Endodermal cell (in vitro differentiated cells): Measurements from ENCODE around the gene POLD2. TPM values are rescaled to one million over a fixed set of nuclear protein-coding genes. Genes with fewer than 3 reads are reported as not detected.

Experiments
- DNase-seq: peaks from one replicate; pipeline ENCODE4 v3.0.0-alpha.2; 2017
- H3K27ac ChIP-seq: 2 replicates; pipeline ENCODE4 v1.5.1; 2013; ENCODE audit warnings: mild to moderate bottlenecking, low read depth, low read length, moderate library complexity
- H3K27me3 ChIP-seq: 2 replicates; pipeline ENCODE4 v1.6.1; 2013; ENCODE audit warnings: mild to moderate bottlenecking, low read length, moderate library complexity; ENCODE audit not compliant: insufficient read depth, control insufficient read depth, poor library complexity, severe bottlenecking
- H3K36me3 ChIP-seq: 2 replicates; pipeline ENCODE4 v1.7.0; 2013; ENCODE audit warnings: mild to moderate bottlenecking, low read length, moderate library complexity; ENCODE audit not compliant: control insufficient read depth, insufficient read depth
- H3K4me1 ChIP-seq: one replicate; pipeline ENCODE4 v1.7.0; 2013; ENCODE audit warnings: low read length; ENCODE audit not compliant: control insufficient read depth, insufficient read depth
- H3K4me3 ChIP-seq: 2 replicates; pipeline ENCODE4 v1.5.1; 2013; ENCODE audit warnings: mild to moderate bottlenecking, low read length, moderate library complexity
- H3K9ac ChIP-seq: 2 replicates; pipeline ENCODE4 v1.6.1; 2013; ENCODE audit warnings: mild to moderate bottlenecking, low read length, moderate library complexity; ENCODE audit not compliant: poor library complexity, severe bottlenecking; ENCODE audit errors: extremely low read depth
- H3K9me3 ChIP-seq: 2 replicates; pipeline ENCODE4 v1.6.1; 2013; ENCODE audit warnings: mild to moderate bottlenecking, low read length, moderate library complexity; ENCODE audit not compliant: control insufficient read depth
- H3K27ac Mint-ChIP-seq: 2 replicates; pipeline ENCODE4 v1.8.0; 2020; ENCODE audit warnings: mixed read lengths
- H3K27me3 Mint-ChIP-seq: 2 replicates; pipeline ENCODE4 v1.8.0; 2021; ENCODE audit warnings: mild to moderate bottlenecking, mixed read lengths; ENCODE audit not compliant: insufficient read depth
- H3K36me3 Mint-ChIP-seq: 2 replicates; pipeline ENCODE4 v1.8.0; 2020; ENCODE audit warnings: low read depth, mixed read lengths
- H3K4me1 Mint-ChIP-seq: 2 replicates; pipeline ENCODE4 v1.8.0; 2020; ENCODE audit warnings: mixed read lengths
- H3K4me3 Mint-ChIP-seq: 2 replicates; pipeline ENCODE4 v1.8.0; 2020; ENCODE audit warnings: mild to moderate bottlenecking, moderate library complexity, mixed read lengths
- H3K9me3 Mint-ChIP-seq: 2 replicates; pipeline ENCODE4 v1.8.0; 2020; ENCODE audit warnings: mild to moderate bottlenecking, mixed read lengths
- CTCF ChIP-seq: fragments of 200-600 bp; sonication (generic); conservative IDR thresholded peaks from 2 replicates; pipeline ENCODE4 v1.5.0; 2021; ENCODE audit warnings: antibody characterized with exemption, mild to moderate bottlenecking
- WGBS, 2 experiments: methylation state at CpG; one replicate each; pipeline versions ENCODE4 v1.1.5 to v1.1.7; 2013; ENCODE audit warnings: missing lambda C conversion rate in 2 of 2, mixed read lengths in 1 of 2; ENCODE audit not compliant: insufficient coverage in 1 of 2, insufficient read length in 1 of 2; 5-methylcytosine and 5-hydroxymethylcytosine counted together
- total RNA-seq, 2 donors: library from RNA; stranded (reverse); fragmentation: NEBNext Ultra II Directional in 1 of 2; extraction: Animal tissue kit (Norgen Biotek cat#: 25700) in 1 of 2; gene quantifications; 2 replicates in 1 of 2; 3 replicates in 1 of 2; pipeline ENCODE4 v1.2.1, GENCODE V29; 2021

Gene POLD2
- total RNA-seq, 2 donors from 2014 or later, result 127 to 141 TPM

- DNase-seq, result no peak
- Histone ChIP-seq H3K27ac (no peak overlapping the region), H3K9me3 (no peaks in the 10 kb centered on the region), H3K36me3 (peaks cover 8% of the 10 kb centered on the region), H3K9ac (no peak overlapping the region), H3K4me3 (no peak overlapping the region), H3K27me3 (no peaks in the 10 kb centered on the region), H3K4me1 (no peaks in the 10 kb centered on the region)
- Mint-ChIP-seq H3K27ac (no peak overlapping the region), H3K4me1 (no peaks in the 10 kb centered on the region), H3K27me3 (peaks cover 17% of the 10 kb centered on the region), H3K36me3 (peaks cover 3% of the 10 kb centered on the region), H3K4me3 (peak overlapping the region; percentile 80), H3K9me3 (no peaks in the 10 kb centered on the region)
- TF ChIP-seq CTCF, result no peak
- WGBS, 2 experiments, result 94% methylated on average over 2 to 3 of the region's 3 CpGs
Measured at GRCh38 chr7:44083796-44084195, 39.6 kb downstream of the POLD2 start.

DNA sequence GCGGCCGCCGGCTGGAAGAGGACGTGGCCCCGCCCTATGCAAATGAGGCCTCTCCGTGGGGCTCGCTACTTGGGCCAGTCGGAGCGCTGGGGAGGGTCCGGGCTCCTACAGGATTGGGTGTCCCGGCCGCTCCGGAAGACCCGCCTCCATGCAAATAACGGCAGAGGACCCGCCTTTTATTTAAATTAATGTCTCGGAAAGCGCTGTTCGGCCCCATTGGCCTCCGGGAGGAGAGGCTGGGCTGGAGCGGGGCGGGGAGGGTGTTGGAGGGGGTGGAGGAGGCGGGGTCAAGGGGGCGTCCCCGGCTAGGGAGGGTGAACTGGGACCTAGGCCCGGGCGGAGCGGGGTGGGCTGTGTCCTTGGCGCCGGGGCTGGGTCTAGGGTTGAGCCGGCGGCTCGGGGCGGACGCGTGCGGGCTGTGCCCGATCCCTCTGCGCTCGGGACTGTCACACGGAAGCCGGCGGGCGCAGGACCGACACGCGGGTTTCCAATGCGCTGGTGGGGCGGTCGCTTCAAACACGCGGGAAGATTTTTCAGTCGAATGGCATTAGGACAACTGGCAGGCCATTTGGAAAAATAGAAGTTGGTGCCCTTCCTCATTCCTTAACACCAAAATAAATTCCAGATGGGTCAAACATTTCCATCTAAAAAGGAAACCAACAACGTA, 40.7 kb downstream of the POLD2 start:
- peak; percentile 99 for DNase-seq
- Mint-ChIP-seq H3K9me3 (no peaks in the 10 kb centered on the region), H3K27ac (peak overlapping the region; percentile 58), H3K4me3 (peak overlapping the region; percentile 80), H3K36me3 (peaks cover 11% of the 10 kb centered on the region), H3K27me3 (peaks cover 17% of the 10 kb centered on the region), H3K4me1 (no peaks in the 10 kb centered on the region)
- 0 to 1% methylated on average over 13 to 53 of the region's 54 CpGs for WGBS, 2 experiments
- H3K27ac ChIP-seq, result no peak overlapping the region
- no peak for TF ChIP-seq CTCF
- H3K9me3 ChIP-seq, result no peaks in the 10 kb centered on the region
- H3K4me3 ChIP-seq, result peak overlapping the region; percentile 82
- no peaks in the 10 kb centered on the region for H3K4me1 ChIP-seq
- peak overlapping the region; percentile 41 for H3K9ac ChIP-seq
- no peaks in the 10 kb centered on the region for H3K27me3 ChIP-seq
- peaks cover 18% of the 10 kb centered on the region for H3K36me3 ChIP-seq

DNA sequence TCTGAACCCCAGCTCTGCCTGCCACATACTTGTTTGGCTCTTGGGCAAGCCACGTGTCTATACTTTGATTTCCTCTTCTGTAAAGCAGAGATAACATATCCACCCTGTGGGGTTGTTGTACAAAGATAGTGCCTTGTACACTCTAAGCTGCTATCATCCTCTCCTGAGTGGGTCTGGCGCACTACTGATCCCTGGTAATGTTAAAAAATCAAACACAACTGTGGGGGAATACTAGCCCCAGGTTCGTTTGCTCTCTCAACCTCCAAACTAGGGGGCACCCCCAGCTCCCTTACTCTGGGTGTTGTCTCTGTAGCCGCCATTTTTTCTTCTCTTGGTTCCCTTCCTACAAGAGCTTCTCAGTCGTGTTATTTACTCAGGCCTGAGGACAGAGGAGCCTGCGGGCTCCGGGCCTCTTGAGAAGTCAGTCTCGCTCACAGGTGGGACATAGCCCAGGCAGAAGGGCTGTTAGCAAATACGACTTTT, 42.0 kb downstream of the POLD2 start:
- H3K27ac ChIP-seq, result no peak overlapping the region
- H3K27me3 Mint-ChIP-seq, result peaks cover 17% of the 10 kb centered on the region

More for the DNA sequence above, 42.0 kb downstream of the POLD2 start:
- Histone ChIP-seq H3K27me3 (no peaks in the 10 kb centered on the region), H3K4me3 (peak overlapping the region; percentile 91), H3K36me3 (peaks cover 21% of the 10 kb centered on the region), H3K9me3 (no peaks in the 10 kb centered on the region), H3K4me1 (no peaks in the 10 kb centered on the region), H3K9ac (no peak overlapping the region)
- no peak for DNase-seq
- TF ChIP-seq CTCF, result no peak
- Mint-ChIP-seq H3K9me3 (no peaks in the 10 kb centered on the region), H3K36me3 (peaks cover 24% of the 10 kb centered on the region), H3K4me3 (peak overlapping the region; percentile 80), H3K4me1 (no peaks in the 10 kb centered on the region), H3K27ac (no peak overlapping the region)
- 93 to 96% methylated on average over 7 to 8 of the region's 9 CpGs for WGBS, 2 experiments
